Neural cell (in vitro differentiated cells): ENCODE measurements around the gene BTNL8. TPM values are rescaled to one million over a fixed set of nuclear protein-coding genes. Genes with fewer than 3 reads are reported as not detected.

ENCODE experiments used
- H2AFZ ChIP-seq: fragments of 200-600, 300-800 bp; sonication (generic), shearing (Covaris generic); 2 replicates; pipeline ENCODE4 v1.6.0; 2014; ENCODE audit warnings: low read depth, mild to moderate bottlenecking, antibody characterized with exemption, low read length, moderate library complexity
- H3F3A ChIP-seq: fragments of 200-600 bp; shearing (Covaris generic); 2 replicates; pipeline ENCODE4 v1.6.1; 2016; ENCODE audit warnings: mild to moderate bottlenecking, moderate library complexity, mixed read lengths, antibody characterized with exemption, low read length; ENCODE audit not compliant: insufficient read depth, poor library complexity, severe bottlenecking
- H3K27ac ChIP-seq: fragments of 200-600, 300-800 bp; sonication (generic), shearing (Covaris generic); 2 replicates; pipeline ENCODE4 v1.5.1; 2014; ENCODE audit warnings: mild to moderate bottlenecking, low read length, moderate library complexity
- H3K27me3 ChIP-seq: fragments of 300-800, 200-600 bp; sonication (generic), shearing (Covaris generic); 2 replicates; pipeline ENCODE4 v1.6.0; 2014; ENCODE audit warnings: mild to moderate bottlenecking, low read depth, low read length, moderate library complexity; ENCODE audit not compliant: insufficient read depth
- H3K36me3 ChIP-seq: fragments of 300-800, 200-600 bp; sonication (generic), shearing (Covaris generic); 2 replicates; pipeline ENCODE4 v1.5.1; 2014; ENCODE audit warnings: mild to moderate bottlenecking, antibody characterized with exemption, low read length, moderate library complexity; ENCODE audit not compliant: insufficient read depth
- H3K4me2 ChIP-seq: fragments of 300-800, 200-600 bp; sonication (generic), shearing (Covaris generic); 2 replicates; pipeline ENCODE4 v1.6.0; 2014; ENCODE audit warnings: mild to moderate bottlenecking, low read length
- H3K4me3 ChIP-seq: fragments of 300-800, 200-600 bp; sonication (generic), shearing (Covaris generic); 2 replicates; pipeline ENCODE4 v1.5.1; 2014; ENCODE audit warnings: mild to moderate bottlenecking, low read length, moderate library complexity
- H3K79me2 ChIP-seq: fragments of 200-600 bp; shearing (Covaris generic); replicated peaks from 2 replicates; pipeline ENCODE4 v1.6.0; 2014; ENCODE audit warnings: mild to moderate bottlenecking, low read length, moderate library complexity; ENCODE audit not compliant: insufficient read depth
- H3K9ac ChIP-seq: fragments of 300-800, 200-600 bp; sonication (generic), shearing (Covaris generic); 2 replicates; pipeline ENCODE4 v1.6.1; 2016; ENCODE audit warnings: mild to moderate bottlenecking, low read length, mixed read lengths
- H3K9me2 ChIP-seq: fragments of 200-600 bp; shearing (Covaris generic); 2 replicates; pipeline ENCODE4 v1.6.1; 2016; ENCODE audit warnings: mild to moderate bottlenecking, low read length, mixed read lengths; ENCODE audit not compliant: insufficient read depth
- H3K9me3 ChIP-seq: fragments of 200-600, 300-800 bp; sonication (generic), shearing (Covaris generic); 2 replicates; pipeline ENCODE4 v1.6.1; 2016; ENCODE audit warnings: mild to moderate bottlenecking, mixed run types, low read length, moderate library complexity, mixed read lengths
- H4K20me1 ChIP-seq: fragments of 200-600 bp; shearing (Covaris generic); 2 replicates; pipeline ENCODE4 v1.6.1; 2016; ENCODE audit warnings: mild to moderate bottlenecking, mixed run types; ENCODE audit not compliant: insufficient read depth
- CTCF ChIP-seq: fragments of 450-650 bp; IDR thresholded peaks from 2 replicates; pipeline ENCODE4 v1.5.1; 2014; ENCODE audit warnings: antibody characterized with exemption, mild to moderate bottlenecking, moderate library complexity; ENCODE audit not compliant: poor library complexity, severe bottlenecking
- EP300 ChIP-seq: fragments of 450-650 bp; conservative IDR thresholded peaks from 2 replicates; pipeline ENCODE4 v1.6.1; 2014; ENCODE audit warnings: antibody characterized with exemption, mild to moderate bottlenecking, moderate library complexity; ENCODE audit not compliant: poor library complexity, severe bottlenecking
- EZH2 ChIP-seq: fragments of 200-600, 300-800 bp; shearing (Covaris generic), sonication (generic); IDR thresholded peaks from 2 replicates; pipeline ENCODE4 v1.6.1; 2014; ENCODE audit warnings: antibody characterized with exemption, low read length, borderline replicate concordance, mild to moderate bottlenecking; ENCODE audit not compliant: insufficient read depth, poor library complexity, severe bottlenecking
- MXI1 ChIP-seq: fragments of 450-650 bp; conservative IDR thresholded peaks from 2 replicates; pipeline ENCODE4 v1.6.1; 2014; ENCODE audit warnings: antibody characterized with exemption, mild to moderate bottlenecking; ENCODE audit not compliant: poor library complexity, severe bottlenecking
- POLR2AphosphoS5 ChIP-seq: IDR thresholded peaks from 2 replicates; pipeline ENCODE4 v1.6.1; 2012
- RAD21 ChIP-seq: fragments of 450-650 bp; conservative IDR thresholded peaks from 2 replicates; pipeline ENCODE4 v1.6.1; 2014; ENCODE audit warnings: antibody characterized with exemption, mild to moderate bottlenecking, moderate library complexity
- SMC3 ChIP-seq: fragments of 450-650 bp; conservative IDR thresholded peaks from 2 replicates; pipeline ENCODE4 v1.6.1; 2014; ENCODE audit warnings: antibody characterized with exemption, mild to moderate bottlenecking, moderate library complexity; ENCODE audit not compliant: poor library complexity
- TAF1 ChIP-seq: IDR thresholded peaks from 2 replicates; pipeline ENCODE4 v1.6.1; 2012; ENCODE audit warnings: low read depth
- polyA plus RNA-seq: library from polyadenylated mRNA; depleted of rRNA; stranded (reverse); fragments of >200 nt; gene quantifications from 2 replicates; pipeline ENCODE4 v1.2.3, GENCODE V29; 2014
- TF ChIP-seq, protein P1 (sequence below): IDR thresholded peaks from 2 replicates; pipeline ENCODE4 v1.6.1; 2012; ENCODE audit warnings: borderline replicate concordance

Gene BTNL8
- polyA plus RNA-seq, 1 donor from 2014 or later: not detected

DNA sequence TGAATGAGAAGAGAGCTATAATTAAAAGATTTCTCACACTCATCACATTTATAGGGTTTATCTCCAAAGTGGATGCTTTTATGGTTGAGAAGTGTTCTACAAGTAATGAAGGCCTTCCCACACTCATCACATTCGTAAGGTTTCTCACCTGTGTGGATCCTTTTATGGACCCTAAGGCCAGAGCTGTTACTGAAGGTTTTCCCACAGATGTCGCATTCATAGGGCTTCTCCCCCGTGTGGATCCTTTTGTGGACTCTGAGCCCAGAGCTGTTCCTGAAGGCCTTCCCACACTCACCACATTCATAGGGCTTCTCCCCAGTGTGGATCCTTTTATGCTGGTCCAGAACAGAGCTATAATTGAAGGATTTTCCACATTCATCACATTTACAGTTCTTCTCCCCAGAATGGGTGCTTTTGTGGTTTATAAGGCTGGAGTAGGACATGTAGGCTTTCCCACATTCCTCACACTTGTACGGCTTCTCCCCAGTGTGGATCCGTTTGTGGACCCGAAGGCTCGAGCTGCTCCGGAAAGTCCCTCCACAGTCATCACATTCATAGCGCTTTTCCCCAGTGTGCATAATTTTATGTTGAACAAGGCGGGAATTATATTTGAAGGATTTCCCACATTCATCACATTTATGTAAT is 48.4 kb upstream of the BTNL8 start:
- no peaks in the 10 kb centered on the region for H4K20me1 ChIP-seq
- H3K4me2 ChIP-seq: no peak overlapping the region
- TF ChIP-seq MXI1 (no peak), SMC3 (no peak)
- no peak overlapping the region for H3K27ac ChIP-seq
- no peak overlapping the region for H3K9ac ChIP-seq
- H3F3A ChIP-seq: no peaks in the 10 kb centered on the region
- H3K79me2 ChIP-seq: no peaks in the 10 kb centered on the region
- peaks cover 11% of the 10 kb centered on the region for H3K9me3 ChIP-seq
- H3K27me3 ChIP-seq: no peaks in the 10 kb centered on the region
- H3K9me2 ChIP-seq: no peaks in the 10 kb centered on the region
- peaks cover 46% of the 10 kb centered on the region for H3K36me3 ChIP-seq
- H3K4me3 ChIP-seq: no peak overlapping the region
- H2AFZ ChIP-seq: no peak overlapping the region

GRCh38 chr5:180852495-180852894 is 46.5 kb upstream of the BTNL8 start:
- Histone ChIP-seq H2AFZ (no peak overlapping the region), H3K4me3 (no peak overlapping the region), H3K27ac (no peak overlapping the region), H3K79me2 (peaks cover 3% of the 10 kb centered on the region), H4K20me1 (no peaks in the 10 kb centered on the region), H3K4me2 (no peak overlapping the region), H3F3A (no peaks in the 10 kb centered on the region), H3K9me3 (peaks cover 11% of the 10 kb centered on the region), H3K9ac (no peak overlapping the region), H3K9me2 (no peaks in the 10 kb centered on the region), H3K36me3 (peaks cover 43% of the 10 kb centered on the region), H3K27me3 (no peaks in the 10 kb centered on the region)
- TF ChIP-seq EZH2 (no peak), SMC3 (no peak), POLR2AphosphoS5 (no peak), EP300 (no peak), RAD21 (no peak), MXI1 (no peak), CTCF (no peak), TAF1 (no peak)
- TF ChIP-seq, protein P1, sequence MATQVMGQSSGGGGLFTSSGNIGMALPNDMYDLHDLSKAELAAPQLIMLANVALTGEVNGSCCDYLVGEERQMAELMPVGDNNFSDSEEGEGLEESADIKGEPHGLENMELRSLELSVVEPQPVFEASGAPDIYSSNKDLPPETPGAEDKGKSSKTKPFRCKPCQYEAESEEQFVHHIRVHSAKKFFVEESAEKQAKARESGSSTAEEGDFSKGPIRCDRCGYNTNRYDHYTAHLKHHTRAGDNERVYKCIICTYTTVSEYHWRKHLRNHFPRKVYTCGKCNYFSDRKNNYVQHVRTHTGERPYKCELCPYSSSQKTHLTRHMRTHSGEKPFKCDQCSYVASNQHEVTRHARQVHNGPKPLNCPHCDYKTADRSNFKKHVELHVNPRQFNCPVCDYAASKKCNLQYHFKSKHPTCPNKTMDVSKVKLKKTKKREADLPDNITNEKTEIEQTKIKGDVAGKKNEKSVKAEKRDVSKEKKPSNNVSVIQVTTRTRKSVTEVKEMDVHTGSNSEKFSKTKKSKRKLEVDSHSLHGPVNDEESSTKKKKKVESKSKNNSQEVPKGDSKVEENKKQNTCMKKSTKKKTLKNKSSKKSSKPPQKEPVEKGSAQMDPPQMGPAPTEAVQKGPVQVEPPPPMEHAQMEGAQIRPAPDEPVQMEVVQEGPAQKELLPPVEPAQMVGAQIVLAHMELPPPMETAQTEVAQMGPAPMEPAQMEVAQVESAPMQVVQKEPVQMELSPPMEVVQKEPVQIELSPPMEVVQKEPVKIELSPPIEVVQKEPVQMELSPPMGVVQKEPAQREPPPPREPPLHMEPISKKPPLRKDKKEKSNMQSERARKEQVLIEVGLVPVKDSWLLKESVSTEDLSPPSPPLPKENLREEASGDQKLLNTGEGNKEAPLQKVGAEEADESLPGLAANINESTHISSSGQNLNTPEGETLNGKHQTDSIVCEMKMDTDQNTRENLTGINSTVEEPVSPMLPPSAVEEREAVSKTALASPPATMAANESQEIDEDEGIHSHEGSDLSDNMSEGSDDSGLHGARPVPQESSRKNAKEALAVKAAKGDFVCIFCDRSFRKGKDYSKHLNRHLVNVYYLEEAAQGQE: no peak
